Lower lobe of right lung (tissue), 2 donors: Measurements from ENCODE around the gene AP3S2. TPM values are rescaled to one million over a fixed set of nuclear protein-coding genes. Genes with fewer than 3 reads are reported as not detected.

ENCODE experiments used
- ATAC-seq, 2 donors: fragments of 200-7000 bp; cut with Tn5 transposase; one replicate each; pipeline ENCODE4 v1.9.1; 2020 to 2022; ENCODE audit warnings: mild to moderate bottlenecking in 2 of 2, moderate library complexity in 2 of 2
- DNase-seq: peaks from one replicate; pipeline ENCODE4 v3.0.0-alpha.2; 2020
- H3K27ac ChIP-seq: fragments of 200-600 bp; one replicate; pipeline ENCODE4 v1.8.0; 2022
- H3K27me3 ChIP-seq: fragments of 200-600 bp; one replicate; pipeline ENCODE4 v1.8.0; 2022; ENCODE audit warnings: low read depth
- H3K36me3 ChIP-seq: fragments of 200-600 bp; one replicate; pipeline ENCODE4 v1.8.0; 2022; ENCODE audit warnings: mild to moderate bottlenecking
- H3K4me1 ChIP-seq: fragments of 200-600 bp; one replicate; pipeline ENCODE4 v1.8.0; 2022
- H3K4me3 ChIP-seq: fragments of 200-600 bp; one replicate; pipeline ENCODE4 v1.8.0; 2022; ENCODE audit warnings: mild to moderate bottlenecking
- H3K9me3 ChIP-seq: fragments of 200-600 bp; one replicate; pipeline ENCODE4 v1.8.0; 2022
- CTCF ChIP-seq: fragments of 200-600 bp; IDR thresholded peaks from one replicate; pipeline ENCODE4 v1.8.0; 2022; ENCODE audit warnings: antibody characterized with exemption, mild to moderate bottlenecking
- intact Hi-C: fragments of 100-400 bp; cut with DNase I; formaldehyde crosslinking; loops from one replicate; pipeline ENCODE4 v1.11.0; 2022
- total RNA-seq: library from RNA; stranded (reverse); fragmentation: NEBNext Ultra II Directional; extraction: Animal tissue kit (Norgen Biotek cat#: 25700); gene quantifications from one replicate; pipeline ENCODE4 v1.2.1, GENCODE V29; 2021
- donor health status: DM: no; HTN: yes; CAD: no; lungs with severe emphysema.

AP3S2 gene
- total RNA-seq, 1 donor from 2014 or later = 36.9 TPM

- ATAC-seq (peak; percentile 51 to 54), DNase-seq (peak; percentile 73)
- Histone ChIP-seq H3K4me3 (no peak overlapping the region), H3K27me3 (peaks cover under 1% of the 10 kb centered on the region), H3K4me1 (peaks cover 31% of the 10 kb centered on the region), H3K27ac (peak overlapping the region; percentile 24), H3K9me3 (no peaks in the 10 kb centered on the region), H3K36me3 (no peaks in the 10 kb centered on the region)
- no peak for TF ChIP-seq CTCF
- intact Hi-C loops = no loop called here
Observed at GRCh38 chr15:89822951-89823711, 70.7 kb downstream of the AP3S2 start.

DNA sequence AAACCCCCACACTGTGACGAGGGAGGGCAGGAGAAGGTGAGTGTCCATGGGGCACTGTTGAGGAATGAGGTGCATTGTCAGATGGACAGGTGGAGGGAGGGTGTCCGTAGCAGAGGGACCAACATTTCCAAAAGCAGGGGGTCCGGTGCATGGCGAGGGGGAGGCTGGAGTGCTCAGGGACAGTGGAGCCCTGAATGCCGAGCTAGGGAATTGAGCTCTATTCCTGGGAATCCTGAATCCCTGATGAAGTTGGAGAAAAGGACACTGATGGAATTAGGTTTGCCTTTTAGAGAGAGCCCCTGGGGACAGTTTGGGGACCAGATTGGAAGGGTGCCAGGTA is 71.2 kb downstream of the AP3S2 start:
- Histone ChIP-seq H3K27me3 (peaks cover 6% of the 10 kb centered on the region), H3K27ac (no peak overlapping the region), H3K4me3 (no peak overlapping the region), H3K9me3 (no peaks in the 10 kb centered on the region), H3K4me1 (peaks cover 25% of the 10 kb centered on the region), H3K36me3 (no peaks in the 10 kb centered on the region)
- intact Hi-C loops = no loop called here
- no peak for TF ChIP-seq CTCF
- no peak for ATAC-seq
- DNase-seq = no peak

DNA sequence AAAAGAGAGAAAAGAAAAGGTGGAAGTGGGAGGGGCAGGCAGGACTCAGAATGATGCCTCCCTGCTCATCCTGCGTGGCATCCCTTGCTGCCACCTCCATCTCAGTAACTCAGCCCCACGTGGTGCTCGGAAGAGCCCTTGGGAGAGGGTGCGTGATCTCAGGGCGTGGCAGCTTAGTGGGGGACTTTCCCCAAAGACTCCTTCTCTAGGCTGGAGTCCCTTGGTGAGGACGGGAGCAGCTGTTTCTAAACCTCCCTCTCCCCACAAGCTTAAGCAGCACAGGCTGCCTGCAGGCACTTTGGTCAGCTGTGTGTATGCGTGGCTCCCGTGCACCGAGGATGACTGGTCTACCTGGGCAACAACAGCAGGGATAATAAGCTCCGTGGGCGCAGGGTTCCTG is 71.8 kb downstream of the AP3S2 start:
- Histone ChIP-seq H3K36me3 (no peaks in the 10 kb centered on the region), H3K9me3 (no peaks in the 10 kb centered on the region), H3K4me3 (no peak overlapping the region), H3K27ac (no peak overlapping the region), H3K4me1 (peaks cover 25% of the 10 kb centered on the region), H3K27me3 (peaks cover 6% of the 10 kb centered on the region)
- TF ChIP-seq CTCF = no peak
- DNase-seq (no peak), ATAC-seq (no peak)
- intact Hi-C loops = no loop called here

DNA sequence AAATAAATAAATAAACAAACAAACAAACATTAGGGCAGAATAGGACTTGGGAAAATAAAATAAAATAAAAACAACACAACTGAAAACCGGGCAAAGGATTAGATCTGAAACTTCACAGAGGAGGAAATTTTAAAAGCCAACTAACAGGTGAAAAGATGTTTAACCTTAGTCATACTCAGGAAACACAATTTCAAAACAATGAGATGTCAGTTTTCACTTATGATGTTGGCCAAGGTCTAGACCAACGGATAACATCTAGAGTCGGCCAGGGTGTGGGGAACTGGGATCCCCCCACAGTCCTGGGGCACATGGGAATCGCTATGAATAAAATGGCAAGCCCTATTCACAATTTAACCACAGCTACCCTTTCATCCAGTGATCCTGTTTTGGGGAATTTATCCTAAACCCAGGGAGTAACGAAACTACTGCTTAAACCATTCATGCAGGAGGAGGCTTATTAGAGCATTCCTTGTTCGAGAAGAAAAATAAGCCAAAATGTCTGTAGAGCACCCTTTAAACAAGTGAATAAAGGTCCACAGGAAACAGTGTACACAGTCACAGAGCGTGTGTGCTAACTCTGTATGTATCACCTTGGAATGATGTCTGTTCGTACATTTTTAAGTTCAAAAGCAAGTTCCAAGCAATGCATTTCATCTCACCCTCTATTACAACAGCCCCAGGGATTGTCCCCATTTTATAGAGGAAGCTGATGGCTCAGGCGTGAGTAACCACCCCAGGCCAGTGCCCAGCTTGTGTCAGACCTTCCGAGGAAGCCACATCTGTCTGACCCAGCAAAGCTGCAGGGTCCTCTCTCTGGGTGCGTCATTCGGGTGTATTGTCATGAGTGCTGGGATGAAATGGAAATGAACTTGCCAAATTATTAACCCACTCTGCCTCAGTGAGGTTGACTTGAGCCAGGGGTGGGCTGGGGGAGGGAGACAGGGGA is 72.9 kb downstream of the AP3S2 start:
- no peaks in the 10 kb centered on the region for H3K36me3 ChIP-seq
- peaks cover 12% of the 10 kb centered on the region for H3K27me3 ChIP-seq
- H3K4me3 ChIP-seq = no peak overlapping the region
- DNase-seq (peak; percentile 73), ATAC-seq (peak; percentile 74 to 81)
- H3K9me3 ChIP-seq = no peaks in the 10 kb centered on the region
- H3K27ac ChIP-seq = no peak overlapping the region
- no peak for TF ChIP-seq CTCF
- H3K4me1 ChIP-seq = peaks cover 24% of the 10 kb centered on the region
- intact Hi-C loops = no loop called here

DNA sequence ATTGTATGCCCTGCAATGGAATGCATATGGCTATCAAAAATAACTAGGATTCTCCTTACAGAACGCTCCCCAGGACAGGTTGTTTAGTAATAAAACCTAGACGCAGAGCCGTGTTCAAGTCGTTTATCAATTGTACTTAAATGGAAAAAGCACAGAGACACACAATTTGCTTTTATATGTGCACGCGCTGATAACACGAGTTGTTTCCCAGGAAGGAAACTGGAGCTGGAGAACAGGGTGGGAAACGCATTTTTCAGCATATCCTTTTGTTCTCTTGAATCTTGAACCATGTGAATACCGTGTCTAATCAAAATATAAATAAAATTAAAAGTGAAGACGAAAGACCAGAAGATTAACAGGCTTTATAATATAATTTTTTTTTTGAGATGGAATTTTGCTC is 75.5 kb downstream of the AP3S2 start:
- no peaks in the 10 kb centered on the region for H3K36me3 ChIP-seq
- ATAC-seq (no peak), DNase-seq (no peak)
- H3K9me3 ChIP-seq = no peaks in the 10 kb centered on the region
- intact Hi-C loops = no loop called here
- H3K27me3 ChIP-seq = peaks cover 31% of the 10 kb centered on the region
- no peak for TF ChIP-seq CTCF
- peaks cover 20% of the 10 kb centered on the region for H3K4me1 ChIP-seq
- H3K27ac ChIP-seq = no peak overlapping the region
- H3K4me3 ChIP-seq = no peak overlapping the region
